NCI-H1105 (cell line): ENCODE measurements around the gene MAN1A1.

Source experiments
- DNase-seq: peaks from one replicate; lab custom pipeline; 2025; lab: John Stamatoyannopoulos, UW

Gene MAN1A1

DNA sequence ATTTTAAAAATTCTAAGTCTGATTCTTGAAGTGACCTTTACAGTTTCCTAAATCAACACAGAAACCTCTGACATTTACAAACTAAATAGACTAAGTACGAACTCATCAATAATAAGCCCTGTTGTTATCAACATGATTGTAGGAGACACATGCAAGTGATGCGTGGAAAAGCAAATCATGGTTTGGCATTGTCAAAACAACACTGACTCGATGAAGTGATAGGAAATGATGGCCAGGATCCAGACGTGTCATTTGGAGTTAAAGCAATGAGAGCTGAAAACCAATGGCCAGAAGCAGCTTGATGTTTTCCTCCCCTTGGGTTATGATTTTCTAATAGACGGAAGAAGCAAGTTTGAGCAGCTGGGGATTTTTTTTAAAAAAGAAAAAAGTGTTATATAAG is 153.7 kb downstream of the MAN1A1 start:
- no peak for DNase-seq

DNA sequence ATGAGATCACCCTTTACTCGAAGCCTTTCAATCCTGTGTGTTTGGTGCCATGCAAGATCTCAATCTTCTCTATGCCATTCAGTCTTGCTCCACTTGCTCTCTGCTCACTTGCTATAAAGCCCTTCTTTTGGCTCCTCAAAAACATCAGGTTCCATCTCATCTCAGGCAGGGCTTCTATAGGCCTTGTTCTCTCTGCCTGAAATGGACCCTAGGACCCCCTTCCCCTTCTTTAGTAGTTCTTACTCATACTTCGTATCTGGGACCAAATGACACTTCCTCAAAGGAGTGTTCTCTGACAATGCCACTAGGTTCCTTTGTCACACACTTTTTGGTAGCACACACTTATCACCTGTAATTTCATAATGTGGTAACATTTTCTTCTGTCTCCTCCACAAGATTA is 154.4 kb downstream of the MAN1A1 start:
- no peak for DNase-seq

DNA sequence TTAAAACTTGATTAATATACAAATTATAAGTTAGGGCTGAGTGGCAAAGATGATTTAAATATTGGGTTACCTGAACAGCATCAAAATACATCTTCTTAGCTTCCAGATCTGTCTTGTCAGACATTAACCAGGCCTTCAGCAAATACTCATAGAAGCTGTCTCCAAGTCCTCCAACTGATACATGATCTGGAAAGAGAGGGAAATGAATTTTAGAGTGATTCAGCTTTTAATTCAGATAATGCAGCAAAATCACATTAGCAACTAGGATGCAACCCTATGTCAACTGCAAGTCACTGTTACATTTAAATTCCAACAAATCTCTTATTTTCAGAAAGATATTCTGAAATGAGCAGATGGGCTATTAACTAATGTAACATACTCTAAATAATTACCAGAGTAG is 155.9 kb downstream of the MAN1A1 start:
- DNase-seq, result no peak

DNA sequence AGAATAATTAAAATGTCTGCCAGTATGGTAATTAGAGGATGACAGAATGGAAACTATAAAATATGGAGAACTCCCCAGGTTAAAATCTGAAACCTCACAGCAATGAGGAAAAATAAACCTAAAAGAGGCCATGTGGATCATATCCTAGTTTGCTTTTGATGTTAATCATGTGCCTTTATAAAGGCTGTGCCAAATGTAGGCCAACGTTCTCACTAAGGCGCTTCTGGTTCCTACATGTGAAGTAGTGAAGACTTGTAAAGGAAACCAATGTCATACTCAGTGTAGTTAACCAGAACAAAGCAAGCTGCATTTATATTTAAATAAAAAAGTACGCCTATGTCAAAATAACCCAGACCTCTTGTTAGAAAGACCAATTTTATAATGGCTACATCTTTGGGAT is 157.4 kb downstream of the MAN1A1 start:
- no peak for DNase-seq

DNA sequence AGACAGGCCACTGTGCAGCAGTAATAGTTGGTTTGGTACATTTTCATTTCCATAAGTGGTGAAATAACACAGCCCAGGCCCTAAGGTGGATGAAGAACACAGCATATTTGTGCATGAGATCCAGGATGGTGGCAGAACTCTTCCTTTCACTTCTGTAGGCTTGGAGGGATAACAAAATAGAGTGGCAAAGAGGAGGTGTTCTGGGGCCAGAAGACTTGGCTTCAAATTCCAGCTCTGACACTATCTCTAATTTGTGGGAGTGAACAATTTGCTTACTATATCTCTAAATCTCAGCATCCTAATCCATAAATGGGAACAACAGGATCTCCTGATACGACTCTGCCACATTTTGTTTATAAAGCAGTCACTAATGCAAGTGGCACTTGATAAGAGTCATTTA is 159.4 kb downstream of the MAN1A1 start:
- no peak for DNase-seq

DNA sequence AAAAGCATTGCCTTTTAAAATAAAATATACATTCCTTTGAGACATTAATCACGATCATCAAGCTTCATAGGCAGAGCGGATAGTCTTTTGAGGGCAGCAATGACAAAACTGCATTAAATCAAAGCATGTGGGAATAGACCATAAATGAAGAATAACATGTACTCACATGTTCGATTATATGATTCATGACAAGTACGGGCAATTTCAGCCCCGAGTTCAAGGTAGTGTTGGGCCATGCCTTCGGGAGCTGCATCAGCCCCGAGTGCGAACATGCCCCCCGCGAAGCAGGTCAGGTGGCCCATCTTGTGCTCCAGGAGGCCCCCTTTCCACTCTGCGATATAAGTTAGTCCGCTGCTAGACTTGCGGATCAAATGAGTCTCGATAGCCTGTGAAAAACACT is 160.1 kb downstream of the MAN1A1 start:
- DNase-seq, result no peak

DNA sequence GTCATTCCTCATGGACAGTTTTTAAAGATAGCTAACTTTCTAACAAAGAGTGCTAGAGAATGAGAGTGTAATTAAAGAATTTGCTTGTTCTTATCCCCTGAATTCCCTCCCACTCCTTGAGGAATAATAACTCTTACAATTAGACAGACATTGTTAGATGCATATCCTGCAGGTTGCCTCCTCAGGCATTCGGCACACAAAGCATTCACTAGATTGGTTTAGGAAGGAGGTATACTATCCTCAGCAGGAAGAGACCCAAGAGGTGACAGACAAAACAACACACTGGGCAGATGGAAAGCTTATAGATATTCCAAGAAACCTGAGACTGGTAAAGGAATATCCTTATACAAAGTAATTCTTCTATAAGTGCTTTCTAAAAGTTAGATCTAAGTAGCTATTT is 162.0 kb downstream of the MAN1A1 start:
- DNase-seq, result no peak

DNA sequence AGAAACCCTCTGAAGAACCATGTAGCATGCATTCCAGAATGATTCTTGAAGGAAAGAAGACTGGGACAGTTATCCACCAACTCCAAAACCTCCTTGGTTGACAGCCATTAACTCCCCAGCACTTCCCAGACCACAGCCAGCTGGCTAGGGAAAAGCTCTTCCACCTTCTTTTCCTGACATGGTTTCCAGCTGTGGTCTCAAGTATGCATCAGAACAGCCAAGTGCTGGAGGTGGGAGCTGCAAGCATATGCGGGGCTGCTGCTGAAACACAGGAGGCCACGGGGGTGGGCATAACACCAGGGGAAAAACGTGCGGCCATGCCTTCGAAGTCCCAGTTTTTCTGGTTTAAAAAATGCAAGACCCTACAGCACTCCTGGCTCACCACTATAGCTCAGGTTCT is 163.1 kb downstream of the MAN1A1 start:
- no peak for DNase-seq

DNA sequence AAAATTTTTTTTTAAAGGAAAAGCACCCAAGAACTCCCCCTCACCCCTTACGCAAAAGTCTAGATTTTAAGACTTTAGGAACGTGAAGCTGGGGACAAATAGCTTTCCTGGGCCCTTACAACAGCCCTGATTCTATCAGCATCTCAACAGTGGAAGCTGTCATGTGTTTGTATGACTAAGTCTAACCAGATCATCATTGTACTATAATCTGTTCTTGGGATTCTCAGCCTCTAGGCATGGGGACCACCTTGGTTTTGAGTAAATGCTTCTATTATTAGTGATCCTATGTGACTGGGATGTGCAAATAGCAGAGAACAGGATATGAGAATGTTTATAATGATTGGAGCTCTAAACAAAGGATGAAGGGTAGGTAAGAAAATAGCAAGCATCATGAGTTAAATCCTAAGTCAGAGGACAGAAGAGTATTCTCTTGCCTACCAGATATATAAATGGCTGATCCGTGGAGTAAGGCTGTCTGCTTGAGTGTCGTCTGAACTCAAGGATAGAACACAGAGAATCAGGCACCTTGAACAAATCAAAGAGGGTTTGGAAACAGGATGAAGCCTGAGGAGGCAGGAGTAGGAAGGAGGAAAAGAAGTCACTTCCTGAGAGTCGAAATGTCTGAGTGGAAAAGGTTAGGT is 165.4 kb downstream of the MAN1A1 start:
- no peak for DNase-seq

DNA sequence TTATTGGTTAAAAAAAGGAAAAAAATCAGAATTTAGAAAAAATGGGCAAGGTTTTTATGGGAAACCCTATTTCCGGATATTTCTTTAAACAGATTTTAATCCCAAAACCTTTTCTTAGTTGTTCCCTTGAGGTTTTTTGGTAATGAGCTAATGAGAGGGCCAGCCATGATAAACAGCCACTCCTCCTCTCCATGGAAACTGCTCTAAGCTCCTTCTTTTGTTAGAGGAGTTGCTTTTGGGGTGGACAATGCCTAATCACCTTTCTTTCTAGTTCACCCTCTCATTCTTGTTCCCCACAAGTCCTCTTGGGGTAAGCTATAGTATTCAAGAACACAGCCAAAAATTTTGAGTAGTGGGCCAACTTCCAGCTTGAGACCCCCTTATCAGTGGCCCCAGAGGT is 166.1 kb downstream of the MAN1A1 start:
- DNase-seq, result no peak

DNA sequence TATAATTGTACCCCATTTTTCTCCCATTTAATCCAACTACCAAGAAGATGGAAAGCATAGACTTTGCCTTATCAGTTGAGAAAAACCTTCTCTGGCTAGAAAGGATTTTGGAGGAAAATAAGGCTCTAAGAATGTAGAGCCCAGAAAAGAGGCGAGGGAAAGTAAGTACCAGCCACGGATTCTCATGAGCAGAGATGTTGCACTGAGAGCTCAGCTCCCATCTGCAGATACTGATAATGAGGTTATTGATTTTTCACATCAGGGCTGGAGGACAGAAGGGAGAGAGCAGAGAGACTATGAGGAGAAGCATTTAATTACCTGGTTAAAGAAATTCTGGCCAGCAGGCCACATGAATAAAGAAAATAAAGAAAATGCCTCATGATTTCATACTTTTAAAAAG is 166.7 kb downstream of the MAN1A1 start:
- DNase-seq, result no peak

DNA sequence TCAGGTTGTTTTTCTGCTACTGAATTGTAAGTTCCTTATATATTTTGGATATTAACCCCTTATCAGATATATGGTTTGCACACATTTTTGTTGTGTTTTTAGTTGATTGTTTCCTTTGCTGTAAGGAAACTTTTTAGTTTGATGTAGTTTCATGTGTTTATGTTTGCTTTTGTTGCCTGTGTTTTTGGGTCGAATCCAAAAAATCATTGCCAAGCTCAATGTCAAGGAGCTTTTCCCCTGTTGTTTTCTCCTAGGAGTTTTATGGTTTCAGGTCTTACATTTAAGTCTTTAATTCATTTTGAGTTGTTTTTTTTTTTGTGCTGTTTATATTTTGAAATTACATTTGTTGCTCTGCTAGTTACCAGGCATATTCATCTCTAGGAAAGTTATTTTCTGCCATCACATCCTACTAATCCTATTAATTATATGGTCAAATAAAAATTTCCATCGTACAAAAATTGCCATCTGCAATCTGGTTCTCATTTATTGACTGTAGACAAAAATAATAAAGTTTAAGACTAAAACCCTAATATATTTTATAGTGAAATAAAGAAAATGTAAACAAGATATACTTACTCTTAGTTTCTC is 167.3 kb downstream of the MAN1A1 start:
- no peak for DNase-seq

DNA sequence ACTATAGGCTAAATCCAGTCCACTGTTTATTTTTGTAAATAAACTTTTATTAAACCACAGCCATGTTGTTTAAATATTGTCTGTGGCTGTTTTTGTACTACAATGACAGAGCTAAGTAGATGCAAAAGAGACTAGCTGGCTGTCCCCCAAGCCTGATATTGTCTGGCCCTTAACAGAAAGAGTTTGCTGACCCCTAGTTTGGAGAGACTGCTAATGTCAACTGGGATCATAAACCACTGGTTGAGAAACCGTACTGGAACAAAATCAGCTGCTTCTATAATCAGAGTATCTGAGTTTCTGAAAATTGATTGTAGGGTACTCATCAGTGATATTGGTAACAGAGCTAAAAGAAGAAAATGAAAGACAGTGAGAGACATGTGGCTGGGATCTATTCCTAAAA is 168.5 kb downstream of the MAN1A1 start:
- DNase-seq, result no peak

DNA sequence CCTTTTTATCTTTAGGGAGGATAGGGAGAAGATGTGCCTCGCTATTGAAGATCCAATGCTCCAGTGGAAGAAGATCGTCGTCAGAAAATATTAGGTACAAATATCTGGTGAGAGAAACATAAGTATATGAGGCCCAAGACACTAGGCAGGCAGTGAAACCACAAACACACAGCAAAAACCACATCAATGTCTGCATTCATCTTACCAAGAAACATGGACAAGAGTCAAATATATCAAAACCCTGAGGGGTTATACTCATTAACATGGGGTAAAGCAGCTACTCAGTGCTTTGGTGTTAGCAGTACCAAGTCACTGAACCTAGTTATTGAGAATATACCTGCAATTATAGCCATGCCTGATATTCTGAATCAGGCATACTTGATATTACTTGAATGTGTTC is 169.7 kb downstream of the MAN1A1 start:
- DNase-seq, result no peak

DNA sequence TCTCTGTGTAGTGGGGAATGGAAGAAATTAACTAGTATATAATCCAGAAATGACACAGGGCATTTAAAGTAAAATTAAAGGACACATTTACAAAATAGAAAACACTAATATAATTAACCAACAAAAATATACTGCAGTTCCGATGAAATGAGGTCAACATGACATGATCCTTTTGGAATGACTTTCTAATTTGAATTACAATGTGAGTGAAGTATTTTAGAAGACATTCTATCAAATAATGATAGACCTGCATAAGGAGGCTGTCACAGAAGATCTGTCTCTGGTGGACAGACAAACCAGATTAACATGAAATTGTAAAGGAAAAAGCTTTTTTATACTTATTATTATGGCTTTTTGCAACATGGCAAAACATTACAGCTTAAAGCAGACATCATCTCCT is 170.5 kb downstream of the MAN1A1 start:
- DNase-seq, result no peak

DNA sequence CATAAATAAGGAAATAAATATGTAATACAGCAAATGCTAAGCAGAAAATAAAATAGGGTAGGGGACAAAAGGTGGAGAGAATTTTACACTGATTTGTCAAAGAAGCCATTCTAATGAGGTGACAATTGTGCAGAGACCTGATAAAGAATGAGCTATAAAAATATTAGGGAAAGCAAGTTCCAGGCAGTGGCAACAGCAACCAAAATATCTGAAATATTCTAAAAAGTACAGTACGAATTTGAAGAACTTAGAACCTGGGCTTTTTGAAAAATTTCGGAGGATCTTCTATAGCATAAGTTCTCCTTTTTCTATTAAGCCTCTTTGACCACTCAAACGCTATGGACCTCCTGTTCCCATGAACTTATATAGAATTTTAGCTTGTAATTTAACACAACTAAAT is 173.1 kb downstream of the MAN1A1 start:
- no peak for DNase-seq

DNA sequence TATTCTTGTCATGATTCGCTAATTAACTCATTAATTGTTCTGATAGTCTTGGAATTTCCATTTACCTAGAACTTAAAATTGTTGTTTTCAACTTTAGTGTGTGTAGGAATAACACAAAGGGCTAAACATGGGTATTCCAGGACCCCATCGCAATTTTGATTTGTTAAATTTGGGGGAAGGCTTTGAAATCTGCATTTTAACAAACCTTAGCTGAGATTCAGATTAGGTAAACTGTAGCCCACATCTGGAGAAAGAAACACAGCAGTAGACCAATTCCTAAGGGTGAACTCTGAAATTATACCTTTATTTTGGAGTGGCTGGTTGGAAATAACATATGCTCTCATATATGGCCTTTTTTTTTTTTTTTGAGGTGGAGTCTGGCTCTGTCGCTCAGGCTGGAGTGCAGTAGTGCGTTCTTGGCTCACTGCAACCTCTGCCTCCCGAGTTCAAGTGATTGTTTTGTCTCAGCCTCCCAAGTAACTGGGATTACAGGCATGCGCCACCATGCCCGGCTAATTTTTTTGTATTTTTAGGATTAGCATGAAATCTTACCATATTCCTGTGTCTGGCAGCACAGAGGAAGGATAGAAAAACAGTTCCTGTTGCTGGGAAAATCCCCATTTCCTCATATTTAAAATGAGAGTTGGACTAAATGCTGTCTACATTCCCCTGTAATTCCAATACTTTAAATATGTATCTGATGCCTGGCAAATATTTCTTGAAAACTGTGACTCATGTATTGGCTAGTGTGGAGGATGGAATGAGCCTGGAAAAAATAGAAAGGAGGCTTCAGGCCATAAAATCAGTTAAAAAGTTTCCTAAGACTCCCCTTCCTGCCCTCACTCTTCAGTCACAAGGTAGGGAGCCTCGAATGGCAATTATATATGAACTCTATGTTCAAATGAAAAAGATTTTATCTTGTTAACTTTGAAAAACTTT is 174.4 kb downstream of the MAN1A1 start:
- no peak for DNase-seq

DNA sequence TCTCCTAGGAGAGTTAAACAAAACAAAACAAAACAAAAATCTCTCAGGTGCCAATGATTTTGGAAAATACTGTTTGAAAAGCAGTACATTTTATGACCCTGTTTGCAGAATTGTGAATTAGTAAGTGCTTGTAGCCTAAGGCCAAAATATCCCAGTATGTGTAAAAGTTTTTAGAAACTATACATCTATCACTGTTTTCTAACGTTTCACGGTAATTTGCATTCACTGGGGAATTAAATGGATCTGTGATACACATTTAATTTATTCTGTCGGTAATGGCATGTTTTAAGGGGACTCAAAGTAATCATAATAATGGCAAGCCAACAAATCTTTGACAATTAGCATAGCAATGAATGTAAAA is 175.5 kb downstream of the MAN1A1 start:
- no peak for DNase-seq

DNA sequence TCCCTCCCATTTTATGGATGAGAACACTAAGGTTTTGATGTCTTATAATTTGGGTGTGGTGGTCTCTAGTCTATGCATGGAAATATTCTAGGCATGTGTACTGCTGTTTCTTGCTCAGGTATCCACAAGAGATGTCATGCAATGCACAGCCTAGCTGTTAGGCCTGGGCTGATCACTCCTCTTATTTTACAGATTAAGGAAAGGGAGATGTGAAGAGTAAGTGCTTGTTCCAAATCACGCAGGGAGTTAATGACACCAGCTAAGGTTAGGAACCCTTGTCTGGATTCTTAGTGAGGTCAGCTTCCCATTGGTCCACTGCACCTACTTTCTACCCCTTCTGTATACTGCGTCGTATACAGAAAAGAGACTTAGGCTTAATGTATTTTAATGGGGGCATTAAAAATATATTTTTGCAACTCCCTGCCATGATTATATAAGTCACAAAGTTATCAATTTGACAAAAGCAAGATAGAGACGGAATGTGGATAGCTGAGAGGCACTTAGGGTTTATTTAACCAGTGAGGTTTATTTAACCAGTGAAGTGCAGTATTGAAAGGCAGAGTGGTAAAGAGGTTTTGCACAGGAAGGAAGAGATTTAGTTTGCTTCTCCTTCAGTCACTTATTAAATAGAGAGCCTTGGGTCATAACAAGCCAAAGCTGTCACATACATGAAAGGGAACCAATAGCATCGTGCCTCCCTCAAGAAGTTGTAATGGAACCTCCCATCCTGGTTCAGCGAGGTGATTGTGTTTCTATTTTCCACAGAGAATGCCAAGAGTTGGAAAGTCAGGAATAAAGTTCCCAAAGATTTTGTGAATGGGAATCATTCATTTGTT is 176.1 kb downstream of the MAN1A1 start:
- no peak for DNase-seq

DNA sequence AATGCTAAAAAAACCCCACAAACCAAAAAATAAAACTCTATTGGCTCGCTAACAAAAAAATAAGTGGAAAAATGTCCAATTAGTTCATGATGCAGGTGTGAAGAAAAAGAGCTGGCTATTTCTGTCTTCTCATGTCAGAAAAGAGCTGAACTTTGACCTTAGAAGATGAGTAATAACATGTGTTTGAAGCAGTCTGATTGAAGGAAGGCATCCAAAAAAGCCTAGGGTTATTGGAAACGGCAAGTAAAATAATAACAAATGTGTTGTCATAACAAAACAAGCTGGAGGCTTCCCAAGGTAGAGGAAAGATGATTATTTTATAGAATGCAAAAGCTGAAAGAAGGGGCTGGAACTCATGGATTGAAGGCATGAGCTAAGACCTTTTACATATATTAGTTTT is 176.7 kb downstream of the MAN1A1 start:
- DNase-seq, result no peak

DNA sequence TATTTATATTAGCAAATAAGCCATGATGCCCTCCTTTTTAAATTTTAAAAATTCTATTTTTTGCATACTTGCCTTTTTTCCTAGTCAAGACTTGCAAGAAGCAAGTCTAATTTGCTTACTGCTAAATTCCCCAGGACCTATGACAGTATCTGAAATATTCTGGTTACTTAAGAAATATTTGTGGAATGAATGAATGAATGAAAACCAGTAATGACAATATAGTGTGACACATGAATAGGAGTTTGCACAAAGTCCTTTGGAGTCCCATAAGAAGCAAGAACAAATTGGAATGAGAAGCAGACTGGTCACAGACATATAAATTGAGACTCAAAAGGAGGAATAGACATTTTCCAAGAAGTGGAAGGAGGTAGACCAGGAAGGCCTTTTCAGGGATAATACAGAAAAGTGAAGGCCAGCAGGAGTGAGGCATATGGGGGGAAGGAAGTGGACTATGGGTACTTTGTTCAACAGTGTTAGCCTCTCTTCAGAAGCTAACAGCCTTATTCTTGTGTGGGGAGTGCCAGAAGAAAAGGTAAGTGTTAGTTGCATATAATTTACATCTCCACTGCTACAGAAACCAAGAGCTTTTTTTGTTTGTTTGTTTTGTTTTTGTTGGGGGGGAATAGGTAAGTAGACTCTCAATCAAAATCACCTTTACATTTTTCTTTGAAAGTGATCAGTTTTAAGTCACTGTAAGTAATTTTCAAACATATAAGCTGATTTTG is 177.5 kb downstream of the MAN1A1 start:
- no peak for DNase-seq
